ENCODE measurements around the gene VCAN. TPM values are rescaled to one million over a fixed set of nuclear protein-coding genes. Genes with fewer than 3 reads are reported as not detected.

VCAN gene
- polyA plus RNA-seq, 1 experiment = 38.0 TPM

DNA sequence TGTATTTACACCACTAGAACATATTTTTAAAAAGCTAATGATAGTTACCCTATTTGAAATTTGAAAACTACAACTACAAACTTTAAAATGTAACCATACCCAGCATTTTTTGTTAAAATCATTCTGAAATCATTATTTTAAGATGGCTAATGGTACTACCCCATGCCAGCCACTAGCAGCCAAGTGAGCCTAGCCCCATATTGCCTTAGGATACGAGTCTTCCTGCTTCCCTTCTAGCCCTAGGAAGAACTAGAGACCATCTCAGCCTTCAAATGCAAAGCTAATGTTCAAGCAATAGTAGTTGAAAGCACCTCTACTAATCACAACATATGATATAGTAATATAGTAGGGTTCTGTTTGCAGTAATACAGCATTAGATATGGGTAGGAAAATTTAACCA, 24.0 kb upstream of the VCAN start:
- H3K27me3 ChIP-seq (ENCODE audit: control insufficient read depth, insufficient read depth, low read length) = peaks cover under 1% of the 10 kb centered on the region; the same call in 1 of the 2 replicates
- TF ChIP-seq, protein P1, sequence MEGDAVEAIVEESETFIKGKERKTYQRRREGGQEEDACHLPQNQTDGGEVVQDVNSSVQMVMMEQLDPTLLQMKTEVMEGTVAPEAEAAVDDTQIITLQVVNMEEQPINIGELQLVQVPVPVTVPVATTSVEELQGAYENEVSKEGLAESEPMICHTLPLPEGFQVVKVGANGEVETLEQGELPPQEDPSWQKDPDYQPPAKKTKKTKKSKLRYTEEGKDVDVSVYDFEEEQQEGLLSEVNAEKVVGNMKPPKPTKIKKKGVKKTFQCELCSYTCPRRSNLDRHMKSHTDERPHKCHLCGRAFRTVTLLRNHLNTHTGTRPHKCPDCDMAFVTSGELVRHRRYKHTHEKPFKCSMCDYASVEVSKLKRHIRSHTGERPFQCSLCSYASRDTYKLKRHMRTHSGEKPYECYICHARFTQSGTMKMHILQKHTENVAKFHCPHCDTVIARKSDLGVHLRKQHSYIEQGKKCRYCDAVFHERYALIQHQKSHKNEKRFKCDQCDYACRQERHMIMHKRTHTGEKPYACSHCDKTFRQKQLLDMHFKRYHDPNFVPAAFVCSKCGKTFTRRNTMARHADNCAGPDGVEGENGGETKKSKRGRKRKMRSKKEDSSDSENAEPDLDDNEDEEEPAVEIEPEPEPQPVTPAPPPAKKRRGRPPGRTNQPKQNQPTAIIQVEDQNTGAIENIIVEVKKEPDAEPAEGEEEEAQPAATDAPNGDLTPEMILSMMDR (IDR thresholded peaks at IDR 0.05; ENCODE audit: insufficient read depth, low read depth, low read length) = no peak
- H3K36me3 ChIP-seq (ENCODE audit: control insufficient read depth, insufficient read depth, low read length) = no peaks in the 10 kb centered on the region
- ChIA-PET CTCF (interaction anchor here (1.2 kb wide), 1 partner anchor 25 kb away, joined by 3 read pairs; no protein-coding TSS in a partner anchor), POLR2A (no interaction called here)
- no peak overlapping the region for H3K4me3 ChIP-seq (ENCODE audit: low read depth, low read length)
- DNase-seq (ENCODE audit: low read depth) = no peak

DNA sequence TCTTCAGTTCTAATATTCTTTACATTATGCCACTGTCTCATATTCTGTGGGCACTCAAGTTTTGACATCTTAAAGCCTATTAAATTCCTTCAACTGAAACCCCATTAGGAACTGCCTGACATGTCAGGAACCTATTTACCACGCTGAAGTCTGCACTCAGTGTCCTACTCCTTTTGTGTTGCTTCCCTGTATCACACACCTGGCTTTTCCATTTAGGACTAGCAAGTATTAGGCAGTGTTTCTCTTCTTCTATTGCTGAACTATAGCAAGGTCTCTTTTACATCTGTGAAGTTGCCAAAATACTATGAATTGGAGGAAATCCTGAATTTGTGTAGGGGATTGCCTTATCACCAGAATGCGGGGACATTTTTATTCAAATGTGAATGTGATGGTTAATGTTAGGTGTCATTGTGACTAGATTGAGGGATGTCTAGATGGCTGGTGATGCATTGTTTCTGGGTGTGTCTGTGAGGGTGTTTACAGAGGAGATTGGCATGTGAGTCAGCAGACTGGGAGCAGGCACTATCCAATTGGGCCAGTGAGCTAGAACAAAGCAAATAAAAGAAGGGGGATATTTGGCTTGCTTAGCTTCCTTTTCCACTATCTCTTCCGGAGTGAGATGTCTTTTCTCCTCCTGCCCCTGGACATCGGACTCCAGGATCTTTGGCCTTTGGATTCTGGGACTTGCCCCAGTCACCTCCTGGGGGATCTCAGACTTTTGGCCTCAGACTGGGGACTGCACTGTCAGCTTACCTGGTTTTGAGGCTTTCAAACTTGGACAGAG, 21.2 kb upstream of the VCAN start:
- Histone ChIP-seq H3K27me3 (ENCODE audit: control insufficient read depth, insufficient read depth, low read length) (peaks cover 4% of the 10 kb centered on the region; the same call in 1 of the 2 replicates), H3K4me3 (ENCODE audit: low read depth, low read length) (no peak overlapping the region), H3K36me3 (ENCODE audit: control insufficient read depth, insufficient read depth, low read length) (no peaks in the 10 kb centered on the region)
- ChIA-PET CTCF (no interaction called here), POLR2A (no interaction called here)
- no peak for DNase-seq (ENCODE audit: low read depth)
- TF ChIP-seq, protein P1 (IDR thresholded peaks at IDR 0.05; ENCODE audit: insufficient read depth, low read depth, low read length) = no peak

DNA sequence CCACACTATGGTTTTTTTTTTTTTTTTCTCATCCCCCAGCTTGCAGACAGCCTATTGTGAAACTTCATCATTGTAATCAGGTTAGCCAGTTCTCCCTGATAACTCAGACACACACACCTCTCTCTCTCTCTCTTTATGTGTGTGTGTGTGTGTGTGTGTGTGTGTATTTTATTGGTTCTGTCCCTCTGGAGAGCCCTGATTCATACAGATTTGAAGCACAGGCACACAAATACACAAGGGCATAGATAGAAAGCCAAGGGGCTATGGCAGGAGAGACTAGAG, 20.6 kb upstream of the VCAN start:
- ChIA-PET CTCF (no interaction called here), POLR2A (no interaction called here)
- TF ChIP-seq, protein P1 (IDR thresholded peaks at IDR 0.05; ENCODE audit: insufficient read depth, low read depth, low read length) = no peak
- no peak for DNase-seq (ENCODE audit: low read depth)
- Histone ChIP-seq H3K27me3 (ENCODE audit: control insufficient read depth, insufficient read depth, low read length) (peaks cover 4% of the 10 kb centered on the region; the same call in 1 of the 2 replicates), H3K4me3 (ENCODE audit: low read depth, low read length) (no peak overlapping the region), H3K36me3 (ENCODE audit: control insufficient read depth, insufficient read depth, low read length) (no peaks in the 10 kb centered on the region)

DNA sequence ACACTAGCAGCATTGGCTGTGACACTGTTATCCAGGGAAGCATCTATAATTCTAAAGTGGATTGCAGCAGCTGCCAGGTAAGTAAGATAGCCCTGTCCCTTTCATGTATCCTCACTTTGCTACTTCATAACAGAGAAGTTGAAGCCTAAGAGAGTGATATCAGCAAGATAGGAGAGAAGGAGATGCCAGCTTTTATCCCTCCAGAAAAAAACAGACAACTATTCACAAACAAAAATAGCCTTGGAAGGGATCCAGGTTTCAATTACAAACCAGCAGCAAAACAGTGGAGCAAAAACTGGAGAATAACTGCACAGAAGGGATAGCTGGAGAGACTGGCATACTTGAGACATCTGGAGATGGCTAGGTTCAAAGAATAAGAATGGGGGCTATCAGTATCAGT, 19.6 kb upstream of the VCAN start:
- no peak for DNase-seq (ENCODE audit: low read depth)
- TF ChIP-seq, protein P1 (IDR thresholded peaks at IDR 0.05; ENCODE audit: insufficient read depth, low read depth, low read length) = no peak
- ChIA-PET POLR2A (no interaction called here), CTCF (interaction anchor here (1.2 kb wide), 1 partner anchor 657 kb away, joined by 3 read pairs; no protein-coding TSS in a partner anchor)
- H3K36me3 ChIP-seq (ENCODE audit: control insufficient read depth, insufficient read depth, low read length) = no peaks in the 10 kb centered on the region
- no peak overlapping the region for H3K4me3 ChIP-seq (ENCODE audit: low read depth, low read length)
- H3K27me3 ChIP-seq (ENCODE audit: control insufficient read depth, insufficient read depth, low read length) = peaks cover 4% of the 10 kb centered on the region; the same call in 1 of the 2 replicates

DNA sequence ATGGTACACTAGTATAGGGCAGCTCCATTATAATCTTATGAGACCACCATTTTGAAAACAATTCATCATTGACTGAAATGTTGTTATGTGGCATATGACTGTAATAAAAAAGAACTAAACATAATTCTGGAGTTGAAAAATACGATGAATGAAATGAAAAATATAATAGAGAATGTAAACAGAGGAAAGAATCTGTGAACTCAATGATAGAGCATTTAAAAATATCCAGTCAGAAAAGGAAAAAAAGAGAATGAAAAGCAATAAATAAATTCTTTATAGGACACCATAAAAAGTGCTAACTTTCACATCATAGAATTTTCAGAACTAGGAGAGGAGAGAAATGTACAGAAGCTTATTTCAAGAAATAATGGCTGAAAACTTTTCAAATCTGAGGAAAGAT, 17.6 kb upstream of the VCAN start:
- Histone ChIP-seq H3K27me3 (ENCODE audit: control insufficient read depth, insufficient read depth, low read length) (peaks cover 4% of the 10 kb centered on the region; the same call in 1 of the 2 replicates), H3K36me3 (ENCODE audit: control insufficient read depth, insufficient read depth, low read length) (no peaks in the 10 kb centered on the region), H3K4me3 (ENCODE audit: low read depth, low read length) (no peak overlapping the region)
- ChIA-PET POLR2A (no interaction called here), CTCF (interaction anchor here (0.6 kb wide), 1 partner anchor 19 kb away, joined by 3 read pairs; no protein-coding TSS in a partner anchor)
- no peak for DNase-seq (ENCODE audit: low read depth)
- TF ChIP-seq, protein P1 (IDR thresholded peaks at IDR 0.05; ENCODE audit: insufficient read depth, low read depth, low read length) = no peak
